ENCODE results near the gene ADAMTS9.

The ADAMTS9 gene

GRCh38 chr3:64483467-64483866 is 204.3 kb downstream of the ADAMTS9 start:
- DNase-seq, result no peak

- no peak for DNase-seq
Measured at GRCh38 chr3:64475037-64475436, 212.8 kb downstream of the ADAMTS9 start.

DNA sequence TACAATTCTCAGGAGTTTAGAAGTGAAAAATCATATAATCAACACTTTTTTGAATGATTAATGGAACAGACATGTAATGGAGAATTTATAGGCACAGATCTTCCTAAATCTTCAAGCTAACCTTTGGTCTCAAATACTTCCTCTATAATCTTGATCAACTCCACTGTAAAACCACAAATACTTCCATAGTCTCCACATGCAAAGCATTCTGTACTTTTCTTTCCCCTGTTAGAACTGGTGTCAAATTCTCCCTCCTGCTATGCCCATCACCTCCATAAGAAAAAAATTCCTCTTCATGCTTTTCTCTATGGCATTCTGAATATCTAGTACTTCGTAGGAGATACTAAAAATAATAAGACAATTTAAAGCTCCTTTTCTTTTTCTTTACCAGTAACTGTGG is 214.3 kb downstream of the ADAMTS9 start:
- no peak for DNase-seq

DNA sequence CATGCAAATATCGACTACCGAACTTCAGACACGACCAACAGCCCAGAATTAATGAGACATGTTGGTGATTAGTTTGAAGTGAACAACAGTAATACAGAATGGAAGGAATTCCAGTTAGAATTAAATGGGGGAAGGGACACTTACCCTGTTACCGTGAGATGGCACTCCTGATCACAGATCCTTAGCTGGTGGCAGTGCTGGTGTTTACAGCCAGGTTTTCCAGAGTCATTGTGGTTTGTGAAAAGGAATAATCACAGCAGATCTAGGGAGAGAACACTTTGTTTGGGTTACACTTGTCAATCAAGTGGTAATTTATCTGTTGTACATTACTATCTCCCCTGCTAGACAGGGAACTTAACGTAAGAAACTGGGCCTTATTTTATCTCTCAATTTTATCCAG is 217.4 kb downstream of the ADAMTS9 start:
- DNase-seq, result no peak

- no peak for DNase-seq
Measured at GRCh38 chr3:64467255-64467944, 220.4 kb downstream of the ADAMTS9 start.

Data from GDM1 (cell line).